Stimulated activated CD8-positive, alpha-beta memory T cell treated with anti-CD3 and anti-CD28 coated beads, Interleukin-4, amount 100 ng/mL, for 48 hours (primary cell): ENCODE measurements around the gene ANKRD44.
A peak's percentile ranks its signal among the peaks of the same experiment; 100 is the strongest.
"Not testable (repeated sequence)": the region's sequence is repeated elsewhere in the genome, so short reads cannot be mapped to it uniquely, and the experiment has no call there.

ENCODE experiments used
- DNase-seq: peaks from one replicate; pipeline ENCODE4 v3.0.0-alpha.2; 2020

ANKRD44 gene

GRCh38 chr2:197315371-197315770 is 4.8 kb upstream of the ANKRD44 start:
- no peak for DNase-seq

- DNase-seq: no peak
Measured at GRCh38 chr2:197312186-197312585, 1.6 kb upstream of the ANKRD44 start.

DNA sequence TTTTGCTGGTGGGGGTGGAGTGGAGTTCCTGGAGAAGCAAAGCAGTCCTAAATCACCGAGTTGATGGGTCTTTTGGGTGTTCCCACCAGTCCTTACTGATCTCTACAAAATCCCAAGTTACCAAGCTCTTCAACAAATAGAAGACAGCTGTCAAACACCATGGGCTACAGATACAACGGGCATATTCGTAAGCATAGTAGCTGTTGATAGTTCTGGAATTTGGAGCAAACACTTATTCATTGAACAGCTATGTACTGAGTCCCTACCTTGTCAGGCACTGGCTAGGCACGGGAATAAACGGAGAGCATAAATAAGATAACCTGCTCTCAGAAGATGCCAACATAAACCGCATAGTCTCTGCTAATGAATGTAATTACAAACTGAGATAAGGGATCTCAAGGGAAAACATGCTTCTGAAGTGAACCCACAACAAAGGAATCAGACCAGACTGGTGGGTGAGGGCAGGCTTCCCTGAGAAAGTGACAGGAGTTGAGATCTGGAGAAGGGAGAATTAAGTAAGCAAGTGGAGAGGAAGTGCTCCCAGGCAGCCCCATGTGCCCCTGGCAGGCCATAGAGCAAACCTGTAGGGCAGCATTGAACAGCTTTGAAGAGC is 947 bp upstream of the ANKRD44 start:
- DNase-seq: no peak

GRCh38 chr2:197310987-197311420 is 424 bp upstream of the ANKRD44 start:
- DNase-seq: no peak

- DNase-seq: peak; percentile 70
Measured at GRCh38 chr2:197309691-197310231, 819 bp downstream of the ANKRD44 start.

DNA sequence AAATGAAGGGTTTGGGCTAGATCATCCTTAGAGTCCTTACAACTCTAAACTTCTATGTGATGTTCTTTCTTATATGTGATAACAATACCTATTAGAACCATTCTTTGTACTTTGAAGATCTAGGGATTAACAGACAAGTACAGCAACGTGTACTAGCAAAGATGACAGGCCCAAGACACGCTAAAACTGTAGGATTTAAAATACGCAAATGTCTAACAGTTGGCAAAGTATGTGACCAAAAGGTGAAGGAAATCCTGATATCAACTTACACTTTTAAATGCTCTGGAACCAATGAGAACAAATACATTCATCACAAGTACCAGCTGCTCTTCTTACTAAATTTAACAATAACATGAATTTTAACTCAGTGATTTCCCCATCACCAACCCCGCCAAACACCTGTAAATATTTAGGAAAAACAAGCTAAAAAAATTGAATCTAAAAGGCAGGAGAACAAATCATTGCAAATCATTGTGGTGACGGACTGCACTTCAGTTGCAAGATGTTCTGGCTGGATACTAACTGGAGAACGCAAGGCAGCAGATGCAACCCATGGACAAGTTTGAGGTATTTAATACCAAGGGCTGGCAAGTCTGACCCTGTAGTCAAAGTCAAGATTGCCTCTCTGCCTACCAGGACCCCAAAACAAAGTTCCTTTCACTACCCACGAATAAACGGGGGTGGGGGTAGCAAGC is 1.4 kb downstream of the ANKRD44 start:
- DNase-seq: no peak

DNA sequence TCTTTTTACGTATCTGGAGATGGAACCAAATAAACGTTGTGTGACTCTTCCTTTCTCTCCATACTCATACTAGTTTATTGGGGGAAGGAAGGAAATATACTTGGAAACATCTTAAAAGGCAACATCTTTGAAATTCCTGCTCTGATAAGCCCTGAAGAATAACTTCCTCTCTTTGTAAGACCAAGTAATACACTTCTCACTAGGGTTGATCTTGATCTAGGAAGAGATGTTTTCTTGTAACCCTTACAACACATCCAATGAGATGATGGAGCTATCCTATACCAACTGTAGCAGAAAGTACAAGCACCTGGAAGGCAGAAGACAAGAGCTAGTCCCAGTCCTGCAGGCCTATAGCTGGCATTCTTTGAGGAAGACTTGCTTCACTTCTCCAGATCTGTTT is 2.0 kb downstream of the ANKRD44 start:
- DNase-seq: no peak

DNA sequence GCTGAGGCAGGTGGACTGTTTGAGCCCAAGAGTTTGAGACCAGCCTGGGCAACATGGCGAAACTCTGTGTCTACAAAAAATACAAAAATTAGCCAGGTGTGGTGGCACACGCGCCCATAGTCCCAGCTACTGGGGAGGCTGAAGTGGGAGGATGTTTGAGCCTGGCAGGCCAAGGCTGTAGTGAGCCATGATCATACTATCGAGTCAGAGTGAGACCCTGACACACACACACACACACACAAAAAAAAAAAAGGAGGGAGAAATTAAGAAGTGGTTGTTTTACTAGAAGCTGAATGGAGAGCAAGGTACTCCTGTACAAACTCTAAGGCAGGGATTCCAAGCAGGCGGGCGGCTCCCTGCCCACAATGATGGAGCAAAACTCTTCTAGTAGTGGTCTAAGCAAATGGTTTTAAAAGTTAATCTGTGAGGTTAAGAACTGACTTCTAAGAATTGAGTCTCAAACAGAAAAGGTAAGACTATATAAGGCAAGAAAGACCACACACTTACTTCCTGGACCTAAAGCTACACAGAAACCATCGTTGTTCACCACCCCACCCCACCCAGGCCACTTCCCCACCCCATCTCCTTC is 2.6 kb downstream of the ANKRD44 start:
- peak; percentile 69 for DNase-seq

- DNase-seq: no peak
Measured at GRCh38 chr2:197307236-197307932, 3.2 kb downstream of the ANKRD44 start.

- DNase-seq: no peak
Measured at GRCh38 chr2:197306696-197307040, 3.9 kb downstream of the ANKRD44 start.

DNA sequence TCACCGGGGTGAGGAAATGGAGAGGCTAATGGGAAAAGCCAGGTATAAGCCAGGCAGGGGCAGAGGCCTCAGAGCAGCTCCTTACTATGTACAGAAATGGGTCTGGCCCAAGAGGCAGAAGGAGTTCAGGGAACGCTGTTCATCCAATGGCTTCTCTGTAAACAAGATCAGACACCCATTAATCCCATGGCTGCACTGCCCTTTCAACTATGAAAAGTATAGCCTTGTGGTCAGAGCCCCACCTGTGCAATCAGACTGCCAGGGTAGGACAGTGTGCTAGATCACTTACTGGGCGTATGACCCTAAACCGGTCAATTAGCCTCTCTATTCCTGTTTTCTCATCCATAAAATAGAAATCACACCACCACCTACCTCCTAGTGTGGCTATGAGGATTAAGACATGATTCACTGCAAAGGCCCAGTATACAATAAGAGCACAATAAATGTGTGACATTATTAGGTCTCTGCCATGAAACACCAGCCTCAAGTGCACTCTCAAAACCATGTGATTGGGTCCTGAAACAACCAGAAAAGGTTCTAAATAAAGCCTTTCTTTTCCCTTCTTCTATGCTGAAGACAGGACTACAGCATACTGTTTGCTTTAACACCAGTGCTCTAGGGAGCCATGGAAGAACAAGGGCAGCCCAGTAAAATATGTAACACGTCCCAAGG is 4.4 kb downstream of the ANKRD44 start:
- no peak for DNase-seq

DNA sequence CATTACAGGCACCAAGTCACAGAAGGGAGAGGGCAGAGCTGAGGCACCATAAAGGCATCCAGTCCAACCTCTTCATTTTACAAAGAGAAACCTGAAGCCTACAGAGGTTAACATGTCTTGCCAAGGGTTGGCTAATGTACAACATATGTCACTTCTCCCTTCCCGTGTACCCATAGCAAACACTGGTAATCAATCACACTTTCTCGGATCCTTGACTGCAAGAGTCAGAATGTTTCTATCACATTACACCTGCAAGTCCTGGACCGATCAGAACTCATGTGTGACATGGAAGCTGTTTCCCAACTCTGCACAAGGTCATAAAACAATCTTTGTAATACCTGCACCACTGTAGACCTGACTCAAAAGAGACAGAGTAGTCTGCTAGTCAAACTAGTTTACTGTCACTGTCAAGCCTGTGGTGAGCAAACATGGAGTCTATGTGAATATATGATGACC is 6.0 kb downstream of the ANKRD44 start:
- no peak for DNase-seq

GRCh38 chr2:197300139-197300538 is 10.4 kb downstream of the ANKRD44 start:
- no peak for DNase-seq

- no peak for DNase-seq
Measured at GRCh38 chr2:197298609-197299008, 12.0 kb downstream of the ANKRD44 start.

DNA sequence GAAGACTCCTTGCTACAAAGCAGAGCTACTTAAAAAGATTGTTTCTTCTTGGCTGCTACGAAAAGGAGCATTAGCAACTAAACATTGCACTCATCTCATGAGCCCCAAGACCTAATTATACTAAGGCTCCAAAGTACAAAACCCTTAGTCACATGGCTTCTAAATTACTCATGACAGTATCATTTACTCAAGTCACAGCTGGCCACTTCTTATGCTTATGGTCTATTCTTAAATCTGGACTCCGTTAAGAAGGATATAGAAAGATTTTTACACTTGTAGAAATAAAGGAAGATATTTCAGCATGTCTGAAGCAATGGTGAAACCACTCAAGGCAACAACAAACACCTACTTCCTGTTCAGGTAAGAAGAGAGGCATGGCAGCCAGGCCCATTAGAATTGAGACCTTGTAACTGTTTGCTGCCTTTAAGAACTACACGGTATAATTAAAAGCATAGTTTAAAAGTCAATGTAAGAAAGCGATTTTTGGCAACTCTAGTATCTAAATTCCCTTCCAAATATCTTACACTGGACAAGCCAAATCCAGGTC is 12.7 kb downstream of the ANKRD44 start:
- DNase-seq: no peak

DNA sequence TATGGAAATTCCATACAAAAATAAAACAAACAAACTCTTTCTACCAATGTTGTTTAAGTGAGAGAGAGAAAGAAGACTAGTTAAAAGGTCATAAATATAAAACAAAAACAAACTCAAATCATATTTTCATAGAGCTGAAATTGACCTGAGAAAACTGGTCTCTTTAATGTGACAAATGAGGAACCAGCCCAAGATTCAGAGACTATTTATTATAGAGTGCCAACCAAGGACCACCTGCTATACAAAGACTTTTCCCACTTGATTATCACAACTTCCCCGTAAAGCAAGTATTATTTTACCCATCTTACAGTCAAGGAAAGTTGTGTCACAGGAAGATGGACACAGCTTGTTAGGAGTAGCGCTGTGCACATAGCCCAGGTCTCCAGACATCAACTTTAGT is 13.3 kb downstream of the ANKRD44 start:
- no peak for DNase-seq

DNA sequence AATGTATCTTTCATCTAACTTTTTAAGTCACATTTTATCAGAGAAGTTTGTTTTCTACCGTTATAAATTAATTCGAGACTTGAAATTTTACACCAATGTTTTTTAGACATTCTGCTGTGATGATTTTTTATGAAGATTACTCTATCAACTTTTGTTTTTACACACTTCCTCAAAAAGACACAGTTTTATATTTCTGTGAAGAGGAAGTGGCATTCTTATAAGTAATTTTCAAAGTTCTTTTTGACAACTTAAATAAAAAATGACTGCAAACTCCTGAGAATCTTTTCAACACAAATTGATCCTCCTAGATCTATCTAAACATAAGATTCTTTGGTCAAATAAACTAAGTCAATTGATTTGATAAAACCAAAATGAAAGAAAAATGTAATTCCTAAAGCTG is 13.7 kb downstream of the ANKRD44 start:
- no peak for DNase-seq

DNA sequence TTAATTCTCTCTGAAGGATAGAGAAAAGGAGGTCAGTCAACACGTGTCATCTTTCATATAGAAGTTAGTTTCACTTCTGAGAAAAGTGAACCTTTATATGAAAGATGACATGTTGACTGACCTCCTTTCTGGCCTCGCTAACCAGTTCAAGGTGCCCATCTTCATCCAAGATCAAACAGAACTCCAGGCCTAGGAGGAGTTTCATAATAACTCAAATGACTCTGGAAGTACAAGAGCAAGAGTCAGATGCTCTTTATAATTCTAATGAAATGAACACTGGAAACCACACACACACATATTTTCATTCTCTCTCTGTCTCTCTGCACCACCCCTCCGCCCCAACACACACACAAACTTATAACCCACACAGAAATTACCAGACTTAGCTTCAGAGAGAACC is 16.3 kb downstream of the ANKRD44 start:
- no peak for DNase-seq

- DNase-seq: no peak
Measured at GRCh38 chr2:197293252-197294007, 17.1 kb downstream of the ANKRD44 start.

- no peak for DNase-seq
Measured at GRCh38 chr2:197292619-197293018, 18.0 kb downstream of the ANKRD44 start.

DNA sequence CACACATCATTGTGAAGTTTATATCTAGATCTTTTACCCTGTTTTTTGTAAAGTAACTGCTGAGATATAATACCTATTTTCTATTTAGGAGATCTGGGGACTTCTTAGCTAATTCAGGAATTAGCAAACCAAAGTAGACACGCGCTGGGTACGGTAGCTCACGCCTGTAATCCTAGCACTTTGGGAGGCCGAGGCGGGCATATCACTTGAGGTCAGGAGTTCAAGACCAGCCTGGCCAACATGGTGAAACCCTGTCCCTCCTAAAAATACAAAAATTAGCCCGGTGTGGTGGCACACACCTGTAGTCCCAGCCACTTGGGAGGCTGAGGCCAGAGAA is 23.0 kb downstream of the ANKRD44 start:
- DNase-seq: not testable (repeated sequence)
